HepG2 (cell line): Measurements from ENCODE around the gene LSM3. TPM values are rescaled to one million over a fixed set of nuclear protein-coding genes. Genes with fewer than 3 reads are reported as not detected.

Experiments used
- ATAC-seq: fragments of 200-7000 bp; cut with Tn5 transposase; 3 replicates; pipeline ENCODE4 v1.9.1; 2020; ENCODE audit warnings: mild to moderate bottlenecking, moderate library complexity
- BruUV-seq: library from RNA; stranded (reverse); fragments of 400-500 nt; replicated peaks from 2 replicates; lab custom pipeline; 2021; lab: Mats Ljungman, UMichigan
- CTCF ChIA-PET: fragments of 300-600 bp; formaldehyde crosslinking; extraction: SDS; loops from one replicate; lab custom pipeline; 2021; ENCODE audit warnings: low total read pairs, inconsistent platforms, low intra/inter-chr PET ratio; lab: Yijun Ruan, JAX
- POLR2A ChIA-PET: fragments of 350-600 bp; sonication (Branson Sonifier 250); formaldehyde crosslinking; loops from one replicate; lab custom pipeline; 2020; ENCODE audit warnings: antibody characterized with exemption, inconsistent platforms; lab: Yijun Ruan, JAX
- DNase-seq: peaks from one replicate; pipeline ENCODE4 v3.0.0-alpha.2; 2015; ENCODE audit warnings: low spot score
- FAIRE-seq: peaks from 3 replicates; lab custom pipeline; 2011; peaks lifted over from hg19 to GRCh38; lab: Jason Lieb, UNC
- H2AFZ ChIP-seq: one replicate; pipeline ENCODE4 v1.6.1; 2011; ENCODE audit warnings: low read length, inconsistent platforms
- H3K27ac ChIP-seq: fragments of 300-600 bp; 3 replicates; pipeline ENCODE4 v1.8.0; 2011; ENCODE audit warnings: mixed run types, mild to moderate bottlenecking, mixed read lengths, low read length, inconsistent platforms; ENCODE audit not compliant: insufficient read depth; ENCODE audit errors: extremely low read length
- H3K27me3 ChIP-seq, 2 experiments: fragments of 200-600 bp in 1 of 2; 2 replicates in 1 of 2; 3 replicates in 1 of 2; pipeline versions ENCODE4 v1.6.0 to v1.8.0; 2011; ENCODE audit warnings: low read length in 2 of 2, mild to moderate bottlenecking in 2 of 2, moderate library complexity in 2 of 2, inconsistent platforms in 1 of 2; ENCODE audit not compliant: insufficient read depth in 2 of 2, control insufficient read depth in 1 of 2
- H3K36me3 ChIP-seq, 2 experiments: fragments of 200-600 bp in 1 of 2; replicated peaks in 1 of 2; 2 replicates in 1 of 2; 3 replicates in 1 of 2; pipeline versions ENCODE4 v1.5.1 to v1.8.0; 2011; ENCODE audit warnings: low read length in 2 of 2, inconsistent platforms in 1 of 2; ENCODE audit not compliant: insufficient read depth in 2 of 2, control insufficient read depth in 1 of 2
- H3K4me1 ChIP-seq: 2 replicates; pipeline ENCODE4 v1.5.1; 2012; ENCODE audit warnings: low read length, inconsistent platforms; ENCODE audit not compliant: insufficient read depth
- H3K4me2 ChIP-seq: 2 replicates; pipeline ENCODE4 v1.6.0; 2011; ENCODE audit warnings: low read depth, low read length, inconsistent platforms
- H3K4me3 ChIP-seq, 3 experiments: fragments of 200-600 bp in 1 of 3; sonication (generic), shearing (Covaris generic) in 1 of 3; replicated peaks in 1 of 3; 2 replicates each; pipeline ENCODE4 v1.5.1; 2011 to 2016; ENCODE audit warnings: low read length in 3 of 3, inconsistent platforms in 2 of 3, low read depth in 2 of 3, mild to moderate bottlenecking in 2 of 3, control low read depth in 1 of 3, mixed read lengths in 1 of 3; ENCODE audit not compliant: insufficient read depth in 1 of 3
- H3K79me2 ChIP-seq: one replicate; pipeline ENCODE4 v1.6.1; 2011; ENCODE audit warnings: low read length, inconsistent platforms; ENCODE audit not compliant: insufficient read depth
- H3K9ac ChIP-seq: 2 replicates; pipeline ENCODE4 v1.6.0; 2011; ENCODE audit warnings: mild to moderate bottlenecking, low read depth, low read length, inconsistent platforms; ENCODE audit not compliant: insufficient read depth
- H3K9me3 ChIP-seq: 2 replicates; pipeline ENCODE4 v1.5.1; 2012; ENCODE audit warnings: mild to moderate bottlenecking, low read length
- H4K20me1 ChIP-seq: 2 replicates; pipeline ENCODE4 v1.6.0; 2011; ENCODE audit warnings: inconsistent platforms, mild to moderate bottlenecking, low read length, moderate library complexity; ENCODE audit not compliant: insufficient read depth
- ATM ChIP-seq: fragments of 450-650 bp; IDR thresholded peaks from 2 replicates; pipeline ENCODE4 v1.7.1; 2017; ENCODE audit warnings: mild to moderate bottlenecking, borderline replicate concordance
- FIP1L1 ChIP-seq: fragments of 200-400 bp; formaldehyde crosslinking; IDR thresholded peaks from 2 replicates; pipeline ENCODE4 v1.6.1; 2018; ENCODE audit warnings: low read depth, mild to moderate bottlenecking, low read length, moderate library complexity, borderline replicate concordance; ENCODE audit not compliant: insufficient read depth
- NFAT5 ChIP-seq: sonication (generic); formaldehyde crosslinking; IDR thresholded peaks from 2 replicates; pipeline ENCODE4 v1.4.0; 2020; ENCODE audit warnings: missing genetic modification reagents
- SALL2 ChIP-seq: sonication (generic); formaldehyde crosslinking; IDR thresholded peaks from 2 replicates; pipeline ENCODE4 v1.8.1; 2023; ENCODE audit warnings: mild to moderate bottlenecking, missing genetic modification reagents, inconsistent platforms
- SOX6 ChIP-seq, 2 experiments: fragments of 450-650 bp in 1 of 2; sonication (generic) in 1 of 2; formaldehyde crosslinking in 1 of 2; IDR thresholded peaks; 2 replicates each; pipeline versions ENCODE4 v1.4.0 to v1.6.1; 2017 to 2020; ENCODE audit warnings: antibody characterized with exemption in 1 of 2, mild to moderate bottlenecking in 1 of 2, missing genetic modification reagents in 1 of 2
- ZNF558 ChIP-seq: sonication (generic); formaldehyde crosslinking; IDR thresholded peaks from 2 replicates; pipeline ENCODE4 v1.9.0; 2022; ENCODE audit warnings: mild to moderate bottlenecking, missing genetic modification reagents, borderline replicate concordance
- ZNF564 ChIP-seq: sonication (generic); formaldehyde crosslinking; IDR thresholded peaks from 2 replicates; pipeline ENCODE4 v1.8.1; 2023; ENCODE audit warnings: mild to moderate bottlenecking, missing genetic modification reagents
- ZSCAN9 ChIP-seq: IDR thresholded peaks from 2 replicates; pipeline ENCODE4 v1.6.1; 2016; ENCODE audit warnings: borderline replicate concordance
- WGBS: methylation state at CpG from one replicate; pipeline ENCODE4 v1.1.6; 2017; ENCODE audit warnings: low lambda C conversion rate; 5-methylcytosine and 5-hydroxymethylcytosine counted together
- in situ Hi-C: cut with HindIII; loops from 2 replicates; pipeline ENCODE4 v1.10.0; 2017; ENCODE audit warnings: low pct_unique_long_range_greater_than_20kb; ENCODE audit not compliant: extremely low pct_ligation_motif_present
- intact Hi-C: fragments of 100-400 bp; cut with micrococcal nuclease; formaldehyde crosslinking; loops from one replicate; pipeline ENCODE4 v1.10.0; 2022; ENCODE audit not compliant: unreplicated experiment
- polyA plus RNA-seq, 8 experiments: library from polyadenylated mRNA; depleted of rRNA in 3 of 8; stranded (reverse) in 7 of 8; unstranded in 1 of 8; fragments of >200 nt; fragmentation: Illumina TruSeq in 4 of 8; extraction: Trizol in 4 of 8; gene quantifications; 2 replicates each; pipeline versions ENCODE4 v1.2.1 to v1.2.3, GENCODE V29; 2011 to 2016; ENCODE audit warnings: low read depth in 4 of 8, missing spikeins in 1 of 8, mixed read lengths in 1 of 8; ENCODE audit not compliant: insufficient read depth in 1 of 8
- total RNA-seq, 5 experiments: library from RNA; depleted of rRNA; stranded (reverse); fragments of >200 nt; fragmentation: Illumina TruSeq; extraction: Trizol; gene quantifications; 2 replicates each; pipeline ENCODE4 v1.2.3, GENCODE V29; 2016; ENCODE audit warnings: low read depth in 1 of 5
- TF ChIP-seq, protein P1 (sequence below): sonication (generic); formaldehyde crosslinking; IDR thresholded peaks from 2 replicates; pipeline ENCODE4 v1.5.1; 2020; ENCODE audit warnings: missing genetic modification reagents, mild to moderate bottlenecking, borderline replicate concordance
- TF ChIP-seq, protein P2 (sequence below): sonication (generic); formaldehyde crosslinking; IDR thresholded peaks from 2 replicates; pipeline ENCODE4 v1.8.0; 2023; ENCODE audit warnings: mild to moderate bottlenecking, missing genetic modification reagents

The LSM3 gene
- total and polyA plus RNA-seq, 2 of the 13 experiments (the other 11 are each of a cell fraction or from before 2014, with no cell fraction given): 5.1 to 19.4 TPM

GRCh38 chr3:14224895-14225294 lies 46.3 kb downstream of the LSM3 start:
- H3K9ac ChIP-seq: no peak overlapping the region
- no peak for ATAC-seq
- no peak overlapping the region for H3K4me3 ChIP-seq
- WGBS: 2% methylated on average over 6 of the region's 6 CpGs
- H4K20me1 ChIP-seq: no peaks in the 10 kb centered on the region
- H3K27ac ChIP-seq: no peak overlapping the region
- ChIA-PET POLR2A (no interaction called here), CTCF (no interaction called here)
- peaks cover 0 to 3% of the 10 kb centered on the region in 2 experiments; a peak in 1 of 5 replicates for H3K27me3 ChIP-seq
- no peak overlapping the region for H3K4me2 ChIP-seq
- H3K36me3 ChIP-seq: no peaks in the 10 kb centered on the region
- no peak for FAIRE-seq
- DNase-seq: no peak
- intact Hi-C loops: no loop called here
- H2AFZ ChIP-seq: no peak overlapping the region
- peaks cover 27% of the 10 kb centered on the region for H3K4me1 ChIP-seq
- in situ Hi-C loops: no loop called here
- BruUV-seq: no TSS peak
- no peaks in the 10 kb centered on the region for H3K9me3 ChIP-seq
- no peak for TF ChIP-seq ATM
- H3K79me2 ChIP-seq: no peaks in the 10 kb centered on the region

- in situ Hi-C loops (no loop called here), intact Hi-C loops (no loop called here)
- H3K79me2 ChIP-seq: no peaks in the 10 kb centered on the region
- no peak overlapping the region for H3K27ac ChIP-seq
- no peaks in the 10 kb centered on the region for H3K9me3 ChIP-seq
- no peak for FAIRE-seq
- no peaks in the 10 kb centered on the region for H4K20me1 ChIP-seq
- DNase-seq: no peak
- H3K27me3 ChIP-seq: peaks cover 0 to 3% of the 10 kb centered on the region in 2 experiments; a peak in 1 of 5 replicates
- ATAC-seq: no peak
- H3K9ac ChIP-seq: no peak overlapping the region
- no peak overlapping the region for H2AFZ ChIP-seq
- no peak overlapping the region for H3K4me3 ChIP-seq
- H3K4me2 ChIP-seq: no peak overlapping the region
- ChIA-PET POLR2A (no interaction called here), CTCF (no interaction called here)
- H3K4me1 ChIP-seq: peaks cover 27% of the 10 kb centered on the region
- BruUV-seq: no TSS peak
- H3K36me3 ChIP-seq: no peaks in the 10 kb centered on the region
- 30% methylated on average over 9 of the region's 9 CpGs for WGBS
- no peak for TF ChIP-seq FIP1L1
- TF ChIP-seq, protein P1, sequence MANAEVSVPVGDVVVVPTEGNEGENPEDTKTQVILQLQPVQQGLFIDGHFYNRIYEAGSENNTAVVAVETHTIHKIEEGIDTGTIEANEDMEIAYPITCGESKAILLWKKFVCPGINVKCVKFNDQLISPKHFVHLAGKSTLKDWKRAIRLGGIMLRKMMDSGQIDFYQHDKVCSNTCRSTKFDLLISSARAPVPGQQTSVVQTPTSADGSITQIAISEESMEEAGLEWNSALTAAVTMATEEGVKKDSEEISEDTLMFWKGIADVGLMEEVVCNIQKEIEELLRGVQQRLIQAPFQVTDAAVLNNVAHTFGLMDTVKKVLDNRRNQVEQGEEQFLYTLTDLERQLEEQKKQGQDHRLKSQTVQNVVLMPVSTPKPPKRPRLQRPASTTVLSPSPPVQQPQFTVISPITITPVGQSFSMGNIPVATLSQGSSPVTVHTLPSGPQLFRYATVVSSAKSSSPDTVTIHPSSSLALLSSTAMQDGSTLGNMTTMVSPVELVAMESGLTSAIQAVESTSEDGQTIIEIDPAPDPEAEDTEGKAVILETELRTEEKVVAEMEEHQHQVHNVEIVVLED (CRISPR knock-in tag): no peak
- TF ChIP-seq, protein P2, sequence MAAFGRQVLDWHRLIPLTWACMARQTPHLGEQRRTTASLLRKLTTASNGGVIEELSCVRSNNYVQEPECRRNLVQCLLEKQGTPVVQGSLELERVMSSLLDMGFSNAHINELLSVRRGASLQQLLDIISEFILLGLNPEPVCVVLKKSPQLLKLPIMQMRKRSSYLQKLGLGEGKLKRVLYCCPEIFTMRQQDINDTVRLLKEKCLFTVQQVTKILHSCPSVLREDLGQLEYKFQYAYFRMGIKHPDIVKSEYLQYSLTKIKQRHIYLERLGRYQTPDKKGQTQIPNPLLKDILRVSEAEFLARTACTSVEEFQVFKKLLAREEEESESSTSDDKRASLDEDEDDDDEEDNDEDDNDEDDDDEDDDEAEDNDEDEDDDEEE: no peak
- TF ChIP-seq ZNF558 (CRISPR knock-in tag): no peak
- no peak for TF ChIP-seq SALL2 (CRISPR knock-in tag)
- no peak for TF ChIP-seq ZSCAN9 (CRISPR knock-in tag)
- no peak for TF ChIP-seq SOX6 (IDR thresholded peaks at IDR 0.05)
- no peak for TF ChIP-seq SOX6 (CRISPR knock-in tag; IDR thresholded peaks at IDR 0.05)
- no peak for TF ChIP-seq ZNF564 (CRISPR knock-in tag)
- TF ChIP-seq NFAT5 (CRISPR knock-in tag): no peak
Observed at GRCh38 chr3:14225421-14225820, 46.8 kb downstream of the LSM3 start.
